Measurements from ENCODE around the gene ZNF3.

- TF ChIP-seq TAF1 (IDR thresholded peaks at IDR 0.05; ENCODE audit: borderline replicate concordance, insufficient read depth, low read length) (no peak), POLR2AphosphoS5 (IDR thresholded peaks at IDR 0.05; ENCODE audit: low read depth, low read length) (no peak), REST (IDR thresholded peaks at IDR 0.05; ENCODE audit: insufficient read depth in 1 of 2, low read depth in 2 of 2, low read length in 2 of 2) (no peak), SIN3A (IDR thresholded peaks at IDR 0.05; ENCODE audit: borderline replicate concordance, insufficient read depth, low read length) (no peak)
These were observed 44.9 kb upstream of the ZNF3 start for GRCh38 chr7:100126239-100126930.
